ENCODE results near the gene IST1.

DNA sequence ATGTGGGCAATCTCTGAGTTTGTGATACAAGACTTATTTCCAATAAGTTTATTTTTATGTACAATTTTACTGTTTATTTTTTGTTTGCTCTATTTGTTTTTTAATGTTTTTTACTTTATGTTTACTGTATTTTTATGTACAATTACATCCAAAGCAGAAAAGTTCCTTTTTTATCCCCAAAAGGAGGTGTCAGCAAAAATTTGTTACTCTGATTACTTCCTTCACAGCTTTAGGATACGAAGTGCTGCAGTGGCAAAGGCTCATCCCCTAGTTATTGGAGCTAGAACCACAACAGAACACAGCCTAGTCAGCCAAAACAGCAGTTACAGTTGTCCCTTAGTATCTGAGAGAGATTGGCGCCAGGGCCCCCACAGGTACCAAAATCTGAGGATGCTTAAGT lies 35.7 kb downstream of the IST1 start:
- TF ChIP-seq FOS (IDR thresholded peaks at IDR 0.05; ENCODE audit: borderline replicate concordance, extremely low read depth, insufficient read length) (no peak), STAT3 (IDR thresholded peaks at IDR 0.05; ENCODE audit: low read depth, low read length) (no peak), POLR2A (IDR thresholded peaks at IDR 0.05; ENCODE audit: low read depth, low read length) (no peak), TAF1 (IDR thresholded peaks at IDR 0.05; ENCODE audit: borderline replicate concordance, low read depth, low read length) (no peak), SIN3A (IDR thresholded peaks at IDR 0.05; ENCODE audit: low read depth, low read length) (no peak), PAX5 (IDR thresholded peaks at IDR 0.05; ENCODE audit: borderline replicate concordance, low read depth, low read length) (no peak), JUNB (IDR thresholded peaks at IDR 0.05) (no peak), EZH2 (IDR thresholded peaks at IDR 0.05; ENCODE audit: borderline replicate concordance, control insufficient read depth, low read depth, low read length) (no peak), POLR2AphosphoS5 (IDR thresholded peaks at IDR 0.05; ENCODE audit: low read length) (no peak), GABPA (IDR thresholded peaks at IDR 0.05; ENCODE audit: low read depth) (no peak)
- TF ChIP-seq, protein P1, sequence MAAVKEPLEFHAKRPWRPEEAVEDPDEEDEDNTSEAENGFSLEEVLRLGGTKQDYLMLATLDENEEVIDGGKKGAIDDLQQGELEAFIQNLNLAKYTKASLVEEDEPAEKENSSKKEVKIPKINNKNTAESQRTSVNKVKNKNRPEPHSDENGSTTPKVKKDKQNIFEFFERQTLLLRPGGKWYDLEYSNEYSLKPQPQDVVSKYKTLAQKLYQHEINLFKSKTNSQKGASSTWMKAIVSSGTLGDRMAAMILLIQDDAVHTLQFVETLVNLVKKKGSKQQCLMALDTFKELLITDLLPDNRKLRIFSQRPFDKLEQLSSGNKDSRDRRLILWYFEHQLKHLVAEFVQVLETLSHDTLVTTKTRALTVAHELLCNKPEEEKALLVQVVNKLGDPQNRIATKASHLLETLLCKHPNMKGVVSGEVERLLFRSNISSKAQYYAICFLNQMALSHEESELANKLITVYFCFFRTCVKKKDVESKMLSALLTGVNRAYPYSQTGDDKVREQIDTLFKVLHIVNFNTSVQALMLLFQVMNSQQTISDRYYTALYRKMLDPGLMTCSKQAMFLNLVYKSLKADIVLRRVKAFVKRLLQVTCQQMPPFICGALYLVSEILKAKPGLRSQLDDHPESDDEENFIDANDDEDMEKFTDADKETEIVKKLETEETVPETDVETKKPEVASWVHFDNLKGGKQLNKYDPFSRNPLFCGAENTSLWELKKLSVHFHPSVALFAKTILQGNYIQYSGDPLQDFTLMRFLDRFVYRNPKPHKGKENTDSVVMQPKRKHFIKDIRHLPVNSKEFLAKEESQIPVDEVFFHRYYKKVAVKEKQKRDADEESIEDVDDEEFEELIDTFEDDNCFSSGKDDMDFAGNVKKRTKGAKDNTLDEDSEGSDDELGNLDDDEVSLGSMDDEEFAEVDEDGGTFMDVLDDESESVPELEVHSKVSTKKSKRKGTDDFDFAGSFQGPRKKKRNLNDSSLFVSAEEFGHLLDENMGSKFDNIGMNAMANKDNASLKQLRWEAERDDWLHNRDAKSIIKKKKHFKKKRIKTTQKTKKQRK (IDR thresholded peaks at IDR 0.05; ENCODE audit: low read depth, low read length) = no peak
- TF ChIP-seq, protein P2, sequence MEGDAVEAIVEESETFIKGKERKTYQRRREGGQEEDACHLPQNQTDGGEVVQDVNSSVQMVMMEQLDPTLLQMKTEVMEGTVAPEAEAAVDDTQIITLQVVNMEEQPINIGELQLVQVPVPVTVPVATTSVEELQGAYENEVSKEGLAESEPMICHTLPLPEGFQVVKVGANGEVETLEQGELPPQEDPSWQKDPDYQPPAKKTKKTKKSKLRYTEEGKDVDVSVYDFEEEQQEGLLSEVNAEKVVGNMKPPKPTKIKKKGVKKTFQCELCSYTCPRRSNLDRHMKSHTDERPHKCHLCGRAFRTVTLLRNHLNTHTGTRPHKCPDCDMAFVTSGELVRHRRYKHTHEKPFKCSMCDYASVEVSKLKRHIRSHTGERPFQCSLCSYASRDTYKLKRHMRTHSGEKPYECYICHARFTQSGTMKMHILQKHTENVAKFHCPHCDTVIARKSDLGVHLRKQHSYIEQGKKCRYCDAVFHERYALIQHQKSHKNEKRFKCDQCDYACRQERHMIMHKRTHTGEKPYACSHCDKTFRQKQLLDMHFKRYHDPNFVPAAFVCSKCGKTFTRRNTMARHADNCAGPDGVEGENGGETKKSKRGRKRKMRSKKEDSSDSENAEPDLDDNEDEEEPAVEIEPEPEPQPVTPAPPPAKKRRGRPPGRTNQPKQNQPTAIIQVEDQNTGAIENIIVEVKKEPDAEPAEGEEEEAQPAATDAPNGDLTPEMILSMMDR (IDR thresholded peaks at IDR 0.05 in 2 of 3, conservative IDR thresholded peaks at IDR 0.05 in 1 of 3; ENCODE audit: control insufficient read depth in 2 of 3, extremely low read depth in 1 of 3, insufficient read depth in 1 of 3, low read depth in 3 of 3, low read length in 3 of 3) = no peak
- TF ChIP-seq, protein P3, sequence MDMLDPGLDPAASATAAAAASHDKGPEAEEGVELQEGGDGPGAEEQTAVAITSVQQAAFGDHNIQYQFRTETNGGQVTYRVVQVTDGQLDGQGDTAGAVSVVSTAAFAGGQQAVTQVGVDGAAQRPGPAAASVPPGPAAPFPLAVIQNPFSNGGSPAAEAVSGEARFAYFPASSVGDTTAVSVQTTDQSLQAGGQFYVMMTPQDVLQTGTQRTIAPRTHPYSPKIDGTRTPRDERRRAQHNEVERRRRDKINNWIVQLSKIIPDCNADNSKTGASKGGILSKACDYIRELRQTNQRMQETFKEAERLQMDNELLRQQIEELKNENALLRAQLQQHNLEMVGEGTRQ (IDR thresholded peaks at IDR 0.05; ENCODE audit: borderline replicate concordance, low read depth, low read length) = no peak

All from GM12878 (cell line).